Right hindlimb (tissue), 1 donor: Measurements from ENCODE around the gene CDK6.
A peak's percentile ranks its signal among the peaks of the same experiment; 100 is the strongest.

Experiments
- DNase-seq: peaks from one replicate; pipeline ENCODE4 v3.0.0-alpha.2; 2018

The CDK6 gene

DNA sequence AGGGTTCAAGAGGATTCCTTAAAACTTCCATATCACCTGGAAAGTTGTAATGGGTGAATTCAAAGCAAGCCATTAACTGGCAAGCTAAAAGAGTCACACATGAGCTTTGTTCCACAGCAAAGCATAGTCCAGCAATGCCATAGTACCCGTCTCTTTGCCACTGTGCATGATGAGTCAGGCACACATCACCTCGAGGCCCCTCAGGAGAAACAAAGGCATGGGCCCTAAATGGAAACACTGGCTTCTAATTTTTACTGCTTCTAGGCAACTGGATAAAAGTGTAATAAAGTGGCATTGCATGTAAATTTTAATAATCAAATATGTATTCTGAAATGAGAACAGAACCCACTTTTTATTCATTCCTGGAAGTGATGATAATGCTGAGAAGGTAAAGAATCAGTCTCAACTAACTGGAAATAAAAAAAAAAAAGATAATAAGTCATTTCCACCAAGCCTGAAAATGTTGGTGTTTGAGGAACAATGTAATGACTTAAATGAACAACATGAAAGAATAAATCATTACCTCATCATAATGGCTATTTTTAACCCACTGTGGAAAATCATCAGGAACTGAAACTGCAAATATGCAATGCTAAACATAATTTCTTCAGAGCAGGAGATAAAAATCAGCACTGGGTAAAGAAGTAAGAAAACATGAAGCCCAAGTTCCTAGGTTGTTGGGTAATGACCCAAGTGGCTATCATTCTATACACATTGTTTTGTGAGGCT is 104.9 kb downstream of the CDK6 start:
- DNase-seq: no peak

DNA sequence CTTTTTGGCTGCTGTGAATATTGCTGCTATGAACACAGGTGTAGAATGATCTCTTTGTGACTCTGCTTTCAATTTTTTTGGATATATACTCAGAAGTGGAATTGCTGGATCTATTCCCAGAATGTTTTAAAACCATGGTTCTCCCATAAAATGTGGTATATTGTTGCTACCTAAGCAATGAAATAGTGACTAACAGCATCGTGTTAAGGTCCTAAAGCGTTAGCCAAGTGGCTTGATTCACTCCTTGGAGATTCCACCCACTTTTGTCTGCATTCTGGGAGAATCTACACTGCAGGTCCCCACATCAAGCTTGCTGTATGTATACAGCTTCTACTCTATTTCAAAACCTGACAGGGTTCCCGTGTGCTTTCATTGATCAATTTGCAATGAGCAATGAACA is 105.6 kb downstream of the CDK6 start:
- DNase-seq: no peak

DNA sequence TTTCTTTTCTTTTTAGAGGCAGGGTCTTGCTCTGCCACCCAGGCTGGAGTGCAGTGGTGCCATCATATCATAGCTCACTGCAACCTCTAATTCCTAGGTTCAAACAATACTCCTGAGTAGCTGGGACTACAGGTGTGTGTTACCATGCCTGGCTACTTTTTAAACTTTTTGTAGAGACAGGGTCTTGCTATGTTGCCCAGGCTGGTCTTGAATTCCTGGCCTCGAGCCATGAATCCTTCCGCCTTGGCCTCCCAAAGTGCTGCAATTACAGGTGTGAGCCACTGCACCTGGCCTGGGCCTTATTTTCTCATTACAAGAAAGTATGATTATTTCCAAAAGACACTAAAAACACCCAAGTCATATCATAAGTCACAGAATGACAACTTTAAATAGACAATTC is 106.6 kb downstream of the CDK6 start:
- DNase-seq: no peak

DNA sequence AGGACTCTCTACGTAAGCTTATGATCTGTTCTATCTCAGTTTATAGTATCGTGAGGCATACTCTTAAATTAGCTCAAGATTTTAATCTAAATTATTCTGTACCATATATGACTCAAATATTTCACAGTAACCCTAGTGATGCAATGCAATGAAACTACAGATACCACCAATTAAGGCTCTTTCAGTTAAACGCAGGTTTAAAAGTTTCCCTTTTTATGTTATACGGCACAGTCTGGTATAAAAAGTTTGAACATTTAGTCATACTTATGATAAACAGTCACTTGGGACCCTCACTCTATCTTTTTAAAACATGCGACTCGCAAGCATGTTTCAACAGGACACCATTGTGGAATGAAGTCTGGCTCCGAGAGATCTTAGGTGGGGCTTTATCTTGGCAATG is 107.2 kb downstream of the CDK6 start:
- no peak for DNase-seq

DNA sequence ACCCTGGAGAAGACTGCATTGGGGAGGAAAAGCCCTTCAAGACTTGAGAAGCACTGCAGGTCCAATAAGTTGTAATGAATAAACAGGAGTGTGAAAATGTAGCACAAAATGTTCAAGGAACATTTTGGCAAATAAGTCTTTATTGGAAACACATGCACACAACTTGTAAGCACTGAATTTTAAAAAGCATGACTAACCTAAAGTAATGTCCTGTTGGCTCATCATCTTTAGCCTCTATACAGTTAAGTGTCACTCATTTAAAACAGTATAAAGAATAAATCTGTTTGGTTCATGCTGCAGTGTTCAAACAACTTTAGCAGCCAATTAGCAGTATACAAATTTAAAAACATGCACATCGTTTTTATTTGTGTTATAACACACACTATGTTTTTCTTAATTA is 108.6 kb downstream of the CDK6 start:
- DNase-seq: no peak

DNA sequence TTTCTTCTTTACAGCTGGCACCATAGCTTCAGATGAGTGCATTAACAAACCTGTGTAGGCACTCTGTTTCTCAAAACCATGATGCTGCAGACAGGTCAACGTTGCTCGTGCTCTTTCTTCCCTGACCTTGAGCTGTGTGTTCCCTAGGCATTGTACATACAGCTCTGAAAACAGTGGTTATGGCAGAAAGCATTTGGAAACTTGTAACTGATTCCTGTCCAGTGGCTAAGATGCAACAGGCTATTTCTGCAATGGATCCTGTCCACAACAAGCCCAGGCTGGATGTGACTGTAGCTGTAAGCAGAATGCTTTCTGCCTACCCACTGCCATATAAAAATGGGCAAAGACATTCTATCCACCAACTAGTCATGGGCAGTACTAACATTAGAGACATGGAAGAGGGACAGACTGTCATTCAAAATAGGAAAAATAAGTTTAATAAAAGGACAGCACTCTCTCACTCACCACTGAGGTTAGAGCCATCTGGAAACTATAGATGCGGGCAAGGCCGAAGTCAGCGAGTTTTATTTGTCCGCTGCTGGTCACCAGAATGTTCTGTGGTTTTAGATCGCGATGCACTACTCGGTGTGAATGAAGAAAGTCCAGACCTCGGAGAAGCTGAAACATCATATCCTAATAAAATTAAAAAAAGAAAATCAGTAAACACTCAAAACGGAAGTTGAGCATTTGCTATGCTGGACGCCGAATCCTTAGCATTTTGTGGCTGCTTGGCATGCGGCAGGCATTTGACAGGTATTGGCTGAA is 111.0 kb downstream of the CDK6 start:
- no peak for DNase-seq

DNA sequence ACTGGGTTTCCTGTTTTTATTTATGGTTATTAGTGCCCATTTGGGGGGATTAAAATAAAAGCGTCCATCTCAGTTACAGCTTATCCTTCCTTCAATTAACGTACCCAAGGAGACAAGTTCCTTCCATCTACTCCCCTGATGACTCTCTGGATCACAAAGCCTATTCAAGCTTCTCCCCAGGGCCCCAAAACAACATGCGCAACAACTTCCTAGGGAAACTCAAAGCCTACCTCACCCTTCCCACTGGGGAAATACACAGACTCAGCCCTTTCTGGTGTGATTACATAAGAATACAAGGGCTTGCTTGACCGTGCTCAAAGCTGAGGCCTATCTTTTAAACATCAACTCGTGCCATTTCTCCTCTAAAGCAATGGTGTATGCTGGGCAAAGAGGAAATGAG is 112.4 kb downstream of the CDK6 start:
- DNase-seq: no peak

DNA sequence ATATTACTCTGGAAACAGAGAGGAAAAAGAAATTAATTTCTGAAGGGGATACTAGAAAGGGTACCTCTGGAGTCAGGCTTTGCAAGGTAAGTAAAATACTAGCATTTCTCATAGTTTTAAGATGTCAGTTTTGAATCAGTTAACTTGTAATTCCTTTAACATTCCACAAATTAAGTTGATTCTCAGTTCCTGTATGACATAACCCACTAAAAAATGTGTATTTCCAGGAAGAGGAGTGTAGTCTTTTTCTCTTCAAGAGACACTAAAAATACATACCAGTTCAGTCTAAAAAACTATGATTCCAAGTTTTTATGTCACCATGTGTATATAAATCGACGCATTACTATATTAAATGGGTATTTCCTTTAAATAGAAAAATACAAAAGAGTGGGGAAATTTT is 113.2 kb downstream of the CDK6 start:
- no peak for DNase-seq

DNA sequence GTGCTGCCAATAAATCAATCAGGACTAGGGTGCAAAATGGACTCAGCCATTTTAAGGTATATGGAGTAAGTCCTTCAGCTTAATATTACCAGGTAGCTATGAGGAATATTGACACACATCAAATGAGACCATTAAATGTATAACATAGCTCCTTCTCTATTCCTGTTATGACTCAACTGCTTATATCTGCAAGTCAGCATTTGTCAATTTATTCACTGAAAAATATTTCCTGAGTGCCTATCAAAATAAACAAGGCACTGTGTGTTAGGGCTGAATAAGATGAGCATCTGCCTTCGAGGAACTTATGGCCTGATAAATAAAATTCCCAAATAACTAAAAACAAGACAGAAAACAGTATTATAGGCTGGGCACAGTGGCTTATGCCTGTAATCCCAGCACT is 113.8 kb downstream of the CDK6 start:
- no peak for DNase-seq

DNA sequence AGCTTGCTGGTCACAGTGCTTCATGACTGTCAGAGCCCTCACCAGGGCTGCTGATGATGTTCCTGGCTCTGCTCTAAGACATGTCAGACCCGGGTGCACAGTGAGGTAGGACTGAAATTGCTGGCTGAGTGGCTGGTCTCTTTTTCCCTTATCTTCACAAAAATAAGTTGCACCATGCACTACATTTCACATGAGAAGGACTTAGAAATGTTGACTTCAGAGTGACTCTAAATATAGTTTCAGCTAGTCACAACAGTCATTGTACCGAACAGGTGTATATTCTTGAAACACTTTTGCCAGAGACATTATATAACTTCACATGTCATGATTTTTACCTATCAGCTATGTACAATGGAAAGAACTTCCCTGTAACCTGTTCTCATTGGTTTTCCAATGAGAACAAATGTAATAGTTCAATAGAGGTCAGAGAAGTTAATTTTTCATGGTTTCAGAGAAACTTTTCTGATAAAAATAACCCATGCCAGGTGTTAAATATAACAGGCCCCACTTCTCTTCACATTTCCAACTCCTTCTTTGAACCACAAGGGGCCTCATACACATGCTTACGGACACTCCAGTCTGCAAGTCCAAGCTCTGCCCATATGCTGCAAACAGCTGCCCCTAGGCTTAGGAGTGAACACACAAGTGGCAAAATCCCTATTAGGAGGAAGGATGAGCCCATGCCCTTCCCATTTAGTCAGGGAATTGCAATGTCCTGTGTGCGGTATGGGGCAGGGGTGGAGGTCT is 115.6 kb downstream of the CDK6 start:
- DNase-seq: peak; percentile 38

DNA sequence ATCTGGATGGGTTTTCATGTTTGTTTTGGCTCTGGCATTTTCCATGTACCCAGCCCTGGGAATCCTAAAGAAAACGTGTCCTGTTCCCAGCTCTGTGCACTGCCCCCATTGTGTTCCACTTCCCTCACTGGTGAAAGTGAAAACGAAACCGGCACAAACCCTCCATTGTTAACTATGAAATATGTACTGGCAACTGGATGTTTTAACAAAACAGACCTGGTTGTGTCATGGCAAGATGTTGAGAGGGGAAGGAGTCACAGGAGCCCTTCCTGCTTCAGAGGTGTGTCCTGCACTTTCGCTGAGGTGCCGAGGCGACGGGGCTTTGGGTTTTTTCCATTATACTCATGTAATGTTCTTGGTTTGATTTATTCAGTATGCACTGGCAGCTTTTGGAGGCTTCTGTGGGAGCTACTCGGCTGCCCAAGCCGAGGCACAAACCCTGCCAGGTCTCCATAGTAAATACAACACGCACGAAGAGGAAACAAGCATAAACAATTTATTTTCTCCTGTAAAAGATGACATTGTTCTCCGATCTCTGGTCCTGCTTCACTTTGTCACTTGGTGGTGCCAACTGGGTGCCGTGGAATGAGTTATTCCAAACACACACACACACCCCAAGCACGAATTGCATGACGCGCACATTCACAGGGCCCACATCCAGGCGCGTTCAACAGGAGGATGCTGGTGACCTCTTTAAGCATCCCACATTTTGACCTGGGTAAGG is 118.2 kb downstream of the CDK6 start:
- peak; percentile 71 for DNase-seq

DNA sequence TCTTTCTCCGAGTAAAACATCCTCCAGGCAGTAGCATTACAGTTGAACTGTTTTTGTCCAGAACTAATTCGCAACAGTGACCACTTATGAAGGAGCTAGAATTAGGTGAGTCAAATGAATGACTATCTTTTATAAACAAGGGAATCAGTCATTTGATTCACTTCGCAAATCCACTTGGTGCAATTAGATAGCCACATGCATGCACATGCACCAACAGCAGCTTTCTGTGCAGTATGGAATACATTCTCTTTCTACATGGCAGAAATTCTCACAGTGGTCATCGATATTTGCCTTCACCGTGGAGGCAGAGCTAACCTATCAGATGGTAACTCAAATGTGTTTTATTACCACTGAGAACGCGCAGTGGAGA is 118.8 kb downstream of the CDK6 start:
- DNase-seq: no peak

DNA sequence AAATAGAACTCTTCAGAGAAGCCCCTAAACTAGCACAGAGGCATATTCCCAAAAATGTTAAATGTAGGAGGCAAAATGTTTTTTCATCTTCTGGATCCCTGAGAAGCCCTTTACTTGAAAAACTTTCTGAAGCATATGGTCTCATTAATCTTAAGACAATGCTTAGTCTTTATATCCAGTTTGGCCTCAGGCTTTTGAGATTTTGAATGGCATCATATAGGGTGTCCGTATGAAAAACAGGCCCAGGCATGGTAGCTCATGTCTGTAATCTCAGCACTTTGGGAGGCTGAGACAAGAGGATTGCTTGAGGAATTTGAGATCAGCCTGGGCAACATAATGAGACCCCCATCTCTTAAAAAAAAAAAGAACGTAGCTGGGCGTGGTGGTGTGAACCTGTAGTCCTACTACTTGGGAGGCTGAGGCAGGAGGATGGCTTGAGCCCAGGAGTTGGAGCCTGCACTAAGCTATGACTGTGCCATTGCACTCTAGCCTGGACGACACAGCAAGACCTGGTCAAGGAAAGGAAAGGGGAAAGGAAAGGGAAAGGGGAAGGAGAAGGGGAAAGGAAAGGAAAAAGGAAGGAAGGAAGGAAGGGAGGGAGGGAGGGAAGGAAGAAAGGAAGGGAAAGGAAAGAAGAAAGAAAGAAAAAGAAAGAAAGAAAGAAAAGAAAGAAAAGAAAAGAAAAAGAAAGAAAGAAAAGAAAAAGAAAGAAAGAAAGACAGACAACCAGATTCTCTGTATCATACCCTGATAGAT is 119.4 kb downstream of the CDK6 start:
- no peak for DNase-seq

DNA sequence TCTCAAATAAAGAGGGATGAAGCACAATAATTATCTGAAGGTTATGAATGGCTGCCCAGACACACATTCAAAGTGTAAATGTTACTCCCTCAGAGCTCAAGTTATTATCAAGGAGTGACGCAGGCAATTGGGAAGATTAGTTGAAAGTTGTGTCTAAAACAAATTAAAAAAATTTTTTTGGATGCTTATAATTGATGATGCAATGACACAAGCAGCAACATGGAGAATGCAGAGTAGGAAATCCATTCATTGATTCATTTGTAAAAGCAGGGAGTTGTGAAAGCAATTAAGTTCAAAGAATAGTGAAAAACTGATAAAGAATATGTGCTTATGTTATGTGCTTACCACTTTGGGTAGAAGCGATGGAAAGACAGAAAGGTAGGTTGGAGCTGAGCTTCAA is 120.4 kb downstream of the CDK6 start:
- no peak for DNase-seq

DNA sequence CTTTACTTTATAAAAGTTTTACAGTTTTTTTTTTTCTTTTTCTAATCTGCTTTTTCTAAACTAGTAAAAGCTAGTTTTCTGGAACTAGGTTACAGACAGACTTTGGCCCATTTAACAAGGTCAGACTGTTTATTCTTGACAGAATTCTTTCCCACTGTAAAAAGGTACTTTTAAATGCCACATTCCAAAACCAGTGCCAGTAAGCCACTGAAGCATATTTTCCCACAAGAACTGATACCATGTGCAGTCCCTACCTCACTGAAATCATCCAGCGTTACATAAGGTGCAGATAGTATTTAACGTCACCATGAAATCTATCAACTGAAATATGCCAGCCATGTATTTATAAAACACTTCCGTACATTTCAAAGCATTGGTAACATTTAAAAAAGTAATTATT is 121.6 kb downstream of the CDK6 start:
- no peak for DNase-seq

DNA sequence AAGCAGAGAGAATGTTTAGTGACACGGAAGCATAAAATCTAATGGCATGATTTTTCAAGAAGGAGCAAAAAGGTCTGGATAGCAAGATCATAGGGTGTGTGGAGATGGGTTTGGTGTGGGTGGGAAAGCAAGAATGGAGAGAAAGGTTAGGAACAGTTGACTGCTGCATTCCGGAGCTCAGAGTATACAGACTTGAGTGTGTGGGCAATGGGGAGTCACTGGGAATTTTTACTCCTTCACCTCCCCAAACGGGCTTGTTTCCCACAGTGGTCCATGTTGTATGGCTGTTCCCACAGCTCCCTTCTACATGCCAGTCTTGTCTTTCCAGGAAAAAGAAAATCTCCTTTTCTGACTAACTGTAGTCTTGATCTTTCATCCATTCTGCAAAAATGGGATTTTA is 122.1 kb downstream of the CDK6 start:
- DNase-seq: no peak

DNA sequence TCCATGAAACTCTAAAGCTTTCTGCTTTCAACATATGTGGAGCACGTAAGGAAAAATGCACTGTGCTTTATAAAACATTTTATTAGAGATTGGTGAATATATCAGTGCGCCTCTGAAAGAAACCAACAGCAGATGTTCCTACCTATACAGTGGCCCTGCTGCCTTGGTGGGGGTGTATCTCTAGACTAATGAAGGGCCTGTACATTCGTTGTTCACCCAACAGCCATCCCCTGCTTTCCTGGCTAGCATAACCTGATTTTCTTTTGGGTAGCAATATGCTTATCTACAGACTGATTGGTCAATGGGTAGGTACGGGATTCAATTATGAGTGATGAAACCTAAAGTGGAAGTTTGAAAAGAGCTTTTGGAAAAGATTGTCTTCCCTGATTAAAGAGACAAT is 126.5 kb downstream of the CDK6 start:
- DNase-seq: no peak

DNA sequence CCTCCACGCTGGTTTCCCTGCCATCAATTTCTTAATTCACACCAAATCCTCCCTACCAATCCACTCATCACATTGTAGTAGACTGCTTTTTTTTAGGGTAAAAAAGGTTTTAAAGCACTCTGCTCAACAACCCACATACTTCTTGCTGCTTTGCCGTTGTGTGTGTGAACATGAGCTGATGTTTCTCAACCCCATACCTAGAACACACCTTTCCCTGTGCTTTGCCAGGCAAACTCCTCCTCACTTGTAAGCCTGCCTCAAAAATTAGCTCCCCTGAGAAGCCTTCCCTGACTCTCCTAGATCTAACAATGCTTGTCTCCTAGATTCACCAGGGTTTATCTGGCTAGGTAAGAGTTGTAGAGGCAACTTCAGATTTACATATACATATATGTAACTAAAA is 127.2 kb downstream of the CDK6 start:
- DNase-seq: no peak

DNA sequence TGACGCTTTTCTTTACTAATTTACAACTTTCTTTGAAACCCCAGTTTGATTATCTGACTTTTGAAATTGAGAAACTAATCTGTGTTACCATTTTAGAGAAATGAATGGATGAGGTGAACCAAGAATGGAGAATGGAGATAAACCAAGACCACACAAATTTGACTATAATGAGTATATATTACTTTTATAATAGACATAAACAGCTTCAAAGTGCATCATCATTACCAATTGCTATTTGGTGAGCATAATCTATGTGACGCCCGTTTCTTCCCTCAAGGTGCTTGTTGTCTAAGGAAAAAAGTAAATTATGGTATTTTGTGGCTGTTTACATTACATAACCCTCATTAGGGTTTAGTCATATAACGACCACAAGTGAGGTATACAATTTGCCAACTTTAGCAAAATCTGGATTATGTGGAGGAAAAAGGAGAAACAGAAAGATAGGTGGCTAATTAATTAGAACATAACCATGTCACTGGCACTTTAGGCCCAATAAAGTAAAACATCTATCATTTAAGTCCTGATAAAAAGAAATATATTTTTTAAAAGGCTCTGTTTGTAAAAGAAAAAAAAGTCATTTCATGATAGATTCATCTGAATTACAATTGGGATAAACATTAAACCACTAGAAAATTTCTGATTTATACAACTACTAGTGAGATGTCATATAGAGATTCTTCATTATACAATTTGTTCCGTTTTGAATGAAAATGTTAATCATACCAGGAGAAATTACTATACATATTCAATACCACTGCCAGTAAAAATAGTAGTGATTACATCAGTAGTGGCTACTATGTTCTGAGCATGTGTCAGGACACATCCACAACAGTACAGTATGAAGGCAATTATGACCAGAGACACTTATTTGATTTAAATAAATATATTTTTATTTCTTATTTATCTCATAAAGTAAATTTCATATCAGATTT is 128.0 kb downstream of the CDK6 start:
- no peak for DNase-seq

DNA sequence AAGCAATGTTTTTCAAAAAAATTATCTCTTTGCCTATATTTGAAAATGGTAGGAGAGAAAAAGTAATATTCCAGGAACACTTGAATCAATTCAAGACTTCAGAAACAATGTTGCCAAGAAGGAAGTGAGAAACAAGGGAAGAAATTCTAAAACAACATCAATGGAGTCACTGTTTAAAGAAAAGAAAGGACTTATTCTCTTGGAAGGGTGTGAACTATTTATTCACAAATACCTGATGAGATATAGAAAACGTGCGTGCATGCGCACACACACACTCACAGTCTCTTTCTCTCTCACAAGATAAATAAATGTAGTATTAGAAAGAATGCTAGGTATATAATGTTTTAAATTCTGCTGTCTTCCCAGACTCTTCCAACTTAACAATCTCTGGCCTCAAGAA is 128.9 kb downstream of the CDK6 start:
- no peak for DNase-seq

DNA sequence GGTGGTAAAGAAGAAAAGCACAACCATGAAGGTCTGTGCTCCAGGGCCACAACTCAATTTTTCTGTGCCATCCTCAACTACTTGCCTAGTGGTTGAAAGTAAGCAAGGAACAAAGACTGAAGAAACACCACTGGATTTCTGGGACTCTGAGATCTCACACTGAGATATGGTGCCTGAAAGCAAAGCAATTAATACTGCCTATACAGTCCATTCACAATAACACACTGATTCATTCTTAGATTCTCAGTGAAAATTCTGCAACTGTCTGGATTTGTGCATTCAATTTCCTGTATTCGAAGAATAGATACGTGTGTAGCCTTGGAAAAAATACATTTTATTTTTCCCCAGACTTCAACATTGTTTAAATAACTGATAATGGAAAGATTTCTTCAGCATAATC is 129.8 kb downstream of the CDK6 start:
- no peak for DNase-seq
